ENCODE results near the gene PHYHIPL.

The PHYHIPL gene

DNA sequence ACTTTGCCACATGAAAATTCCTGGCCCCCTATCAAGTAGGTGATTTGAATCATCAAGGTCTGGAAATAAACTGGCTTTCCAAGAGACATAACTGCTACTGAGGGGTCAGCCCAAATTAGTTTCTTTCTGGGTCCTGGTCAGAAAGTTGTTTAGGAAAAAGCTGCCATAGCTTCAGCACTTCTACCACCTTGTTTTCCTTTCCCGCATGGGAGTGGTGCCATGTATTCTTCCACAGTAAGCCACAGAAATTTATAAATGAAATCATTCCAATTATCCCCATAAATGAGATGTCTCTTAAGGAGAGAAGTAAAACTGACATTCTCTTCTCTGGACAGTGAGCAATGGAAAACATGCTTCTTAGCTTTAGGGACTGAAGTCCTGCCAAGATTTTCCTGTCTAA, 80.8 kb downstream of the PHYHIPL start:
- no peak for DNase-seq (ENCODE audit: low read depth)

DNA sequence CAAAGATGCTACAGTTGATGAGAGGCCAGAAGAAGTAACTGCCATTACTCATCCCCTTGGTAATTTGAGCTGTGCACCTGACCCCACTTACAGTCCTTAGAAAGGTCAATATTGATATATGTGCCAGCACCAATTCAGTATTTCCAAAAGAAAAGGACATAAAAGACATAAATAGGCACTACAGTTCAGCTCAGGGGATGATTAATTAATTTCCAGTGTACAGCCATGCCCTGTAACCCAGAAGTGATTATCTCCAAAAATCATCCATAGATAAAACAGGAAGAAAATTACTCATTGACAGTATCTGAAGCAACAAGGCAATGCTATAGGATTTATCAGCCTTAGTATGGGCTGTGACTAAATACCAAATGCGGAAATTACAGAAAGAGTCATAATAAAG, 82.4 kb downstream of the PHYHIPL start:
- no peak for DNase-seq (ENCODE audit: low read depth)

GRCh38 chr10:59265141-59265540, 88.7 kb downstream of the PHYHIPL start:
- DNase-seq (ENCODE audit: low read depth), result no peak

- DNase-seq (ENCODE audit: low read depth), result no peak
Measured at GRCh38 chr10:59266321-59266720, 89.9 kb downstream of the PHYHIPL start.

- DNase-seq (ENCODE audit: low read depth), result no peak
Measured at GRCh38 chr10:59268460-59268859, 92.0 kb downstream of the PHYHIPL start.

DNA sequence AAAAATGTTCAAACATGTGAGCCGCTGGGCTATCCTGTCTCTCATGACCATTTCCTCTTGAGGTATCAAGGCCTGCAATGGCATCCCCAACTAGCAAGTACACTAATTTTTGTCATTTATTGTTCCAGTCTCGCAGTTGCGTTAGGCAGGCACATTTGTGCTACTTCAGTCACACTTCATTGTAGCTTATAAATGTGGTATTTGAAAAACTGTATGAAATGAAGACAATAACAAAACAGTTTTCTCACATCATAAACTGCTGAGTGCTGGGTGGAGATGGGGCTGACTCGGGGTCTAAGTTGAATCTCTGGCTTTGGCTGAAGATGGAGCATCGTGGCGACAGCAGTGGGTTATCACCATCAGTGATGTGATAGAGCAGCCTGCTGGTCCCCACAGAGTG, 93.2 kb downstream of the PHYHIPL start:
- no peak for DNase-seq (ENCODE audit: low read depth)

- DNase-seq (ENCODE audit: low read depth), result no peak
Measured at GRCh38 chr10:59270492-59270891, 94.0 kb downstream of the PHYHIPL start.

DNA sequence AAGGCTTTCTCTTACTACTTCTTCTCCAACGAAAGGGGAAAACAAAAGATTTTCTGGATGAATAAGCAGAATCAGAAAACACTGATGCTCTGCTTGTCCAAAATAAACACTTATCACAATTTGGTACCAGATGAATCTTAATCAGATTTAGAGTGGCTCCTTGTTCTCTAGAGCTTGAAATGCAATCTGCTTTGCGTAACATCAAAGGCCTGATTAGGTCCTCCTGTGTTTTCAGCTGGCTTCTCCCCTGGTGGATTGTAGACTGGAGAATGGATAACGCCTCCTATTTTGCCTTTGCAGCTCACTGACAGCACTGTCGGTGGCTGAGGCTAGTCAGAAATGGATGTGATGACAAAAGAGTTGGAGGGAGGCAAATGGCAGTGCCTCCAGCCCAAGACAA, 94.7 kb downstream of the PHYHIPL start:
- no peak for DNase-seq (ENCODE audit: low read depth)

- DNase-seq (ENCODE audit: low read depth), result no peak
Measured at GRCh38 chr10:59272061-59272460, 95.6 kb downstream of the PHYHIPL start.

DNA sequence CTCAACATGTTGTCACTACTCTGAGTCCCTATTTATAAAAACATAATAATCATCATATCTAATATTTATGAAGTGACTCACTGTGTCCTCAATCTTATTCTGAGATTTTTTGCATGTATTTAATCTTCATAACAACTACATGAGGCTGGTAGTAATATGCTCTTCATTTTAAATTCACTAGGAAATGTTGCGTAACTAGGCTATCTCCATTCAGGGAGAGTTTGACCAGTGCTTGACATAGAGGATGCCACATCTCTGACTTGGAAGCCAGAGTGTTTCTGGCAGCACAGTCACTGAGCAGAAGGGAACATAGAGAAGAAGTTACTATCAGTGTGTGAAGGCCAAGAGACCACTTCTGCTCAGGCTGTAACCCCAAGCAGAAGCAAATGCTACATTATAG, 97.0 kb downstream of the PHYHIPL start:
- DNase-seq (ENCODE audit: low read depth), result no peak

DNA sequence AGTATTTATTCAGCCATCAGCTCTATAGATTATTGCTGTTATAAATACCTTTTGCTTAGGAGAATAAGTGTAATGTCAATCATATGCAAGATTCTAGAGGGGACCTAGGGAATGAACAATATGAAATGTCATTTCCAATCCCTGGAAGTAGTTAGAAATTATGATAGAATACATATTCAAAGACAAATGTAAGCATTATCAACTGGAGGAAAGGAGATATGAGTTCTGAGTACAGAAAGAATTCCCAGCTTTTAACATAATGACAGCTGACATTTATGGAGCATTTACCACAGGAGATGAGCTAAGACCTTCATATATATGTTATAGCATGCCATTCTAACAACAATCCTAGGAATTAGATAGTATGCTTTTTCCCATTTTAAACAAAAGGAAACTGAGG, 99.7 kb downstream of the PHYHIPL start:
- no peak for DNase-seq (ENCODE audit: low read depth)

GRCh38 chr10:59276919-59277318, 100.5 kb downstream of the PHYHIPL start:
- no peak for DNase-seq (ENCODE audit: low read depth)

DNA sequence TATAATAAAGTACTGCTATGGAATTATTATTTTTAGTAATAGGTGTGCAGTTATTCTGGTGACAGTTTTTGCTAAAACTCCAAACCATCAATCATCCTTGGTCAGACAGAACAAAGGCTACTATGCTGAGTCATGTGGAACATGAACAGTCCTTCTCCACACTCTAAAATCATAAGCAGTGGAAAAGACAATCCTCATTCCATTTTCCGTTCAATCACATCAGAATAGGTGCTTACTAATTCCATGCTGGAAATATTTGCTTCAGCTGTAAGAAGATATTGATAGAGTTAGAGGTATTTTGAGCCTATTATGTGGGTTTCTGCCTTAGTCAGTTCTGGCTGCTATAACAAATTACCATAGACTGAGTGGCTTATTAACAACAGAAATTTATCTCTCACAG, 103.0 kb downstream of the PHYHIPL start:
- DNase-seq (ENCODE audit: low read depth), result no peak

- DNase-seq (ENCODE audit: low read depth), result no peak
Measured at GRCh38 chr10:59279991-59280505, 103.6 kb downstream of the PHYHIPL start.

DNA sequence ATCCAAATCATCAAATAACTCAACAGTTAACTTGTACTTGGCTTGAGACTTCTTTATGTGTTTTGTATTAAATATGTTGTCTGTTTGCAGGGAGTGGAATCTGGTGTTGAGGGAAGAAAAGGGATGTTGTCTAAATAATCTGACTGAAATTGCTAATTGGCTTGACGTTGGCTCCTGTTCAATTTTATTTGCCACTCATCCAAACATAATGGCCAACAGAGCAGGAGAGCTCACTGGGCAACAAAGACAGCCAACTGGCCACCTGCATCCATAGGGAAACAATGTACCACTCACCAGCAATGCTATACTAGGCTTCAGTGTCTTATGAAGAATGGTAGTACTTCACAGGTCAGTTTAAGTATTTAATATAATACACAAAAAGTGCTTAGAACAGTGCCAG, 105.4 kb downstream of the PHYHIPL start:
- DNase-seq (ENCODE audit: low read depth), result no peak

DNA sequence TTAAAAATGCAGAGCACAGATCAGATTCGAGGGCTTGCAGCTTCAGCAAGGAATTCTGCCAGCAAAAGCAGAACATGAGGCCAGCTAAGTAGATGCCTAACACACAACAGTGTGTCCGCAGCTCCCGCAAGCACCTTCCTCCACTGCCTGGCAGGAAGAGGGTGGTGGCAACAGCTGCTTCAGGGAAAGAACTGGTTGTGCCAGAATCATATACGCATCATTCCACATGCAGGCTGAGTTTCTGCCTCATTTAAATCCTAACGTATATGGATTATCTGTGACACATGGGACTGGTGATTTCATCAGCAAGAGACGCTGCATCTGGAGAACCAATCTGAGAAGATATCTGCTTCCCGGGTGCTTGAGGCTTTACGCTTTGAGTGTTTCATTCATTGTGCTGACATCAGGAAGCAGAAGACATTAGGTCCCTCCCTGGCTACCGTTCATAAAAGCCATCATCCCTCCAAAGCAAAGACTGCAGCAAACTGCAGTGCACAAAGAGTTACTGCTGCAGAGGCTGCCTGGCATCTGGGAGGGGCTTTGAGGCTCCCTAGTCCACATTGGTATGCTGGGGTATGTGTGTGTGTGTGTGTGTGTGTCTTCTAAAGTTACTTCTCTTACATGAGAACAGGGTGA, 107.1 kb downstream of the PHYHIPL start:
- no peak for DNase-seq (ENCODE audit: low read depth)

- no peak for DNase-seq (ENCODE audit: low read depth)
Measured at GRCh38 chr10:59284118-59284975, 107.9 kb downstream of the PHYHIPL start.

DNA sequence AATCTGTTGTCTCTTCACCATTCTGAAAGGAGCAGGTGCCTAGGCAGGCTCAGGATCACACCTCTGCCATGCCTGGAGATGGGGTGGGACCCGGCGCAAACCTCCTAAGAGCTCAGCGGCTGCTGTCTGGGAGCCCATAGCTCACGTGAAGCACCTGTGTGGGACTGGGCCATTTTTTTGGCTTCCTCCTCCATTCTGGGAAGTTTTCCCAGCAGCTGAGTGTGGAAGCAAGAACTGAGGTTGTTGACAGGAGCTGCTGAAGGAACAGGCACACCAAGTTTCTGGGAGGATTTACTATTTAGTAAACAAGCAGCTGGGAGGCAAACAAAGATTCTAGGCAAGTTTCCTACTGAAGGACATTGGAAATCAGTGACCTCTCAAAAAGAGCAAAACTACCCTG, 108.6 kb downstream of the PHYHIPL start:
- DNase-seq (ENCODE audit: low read depth), result no peak

DNA sequence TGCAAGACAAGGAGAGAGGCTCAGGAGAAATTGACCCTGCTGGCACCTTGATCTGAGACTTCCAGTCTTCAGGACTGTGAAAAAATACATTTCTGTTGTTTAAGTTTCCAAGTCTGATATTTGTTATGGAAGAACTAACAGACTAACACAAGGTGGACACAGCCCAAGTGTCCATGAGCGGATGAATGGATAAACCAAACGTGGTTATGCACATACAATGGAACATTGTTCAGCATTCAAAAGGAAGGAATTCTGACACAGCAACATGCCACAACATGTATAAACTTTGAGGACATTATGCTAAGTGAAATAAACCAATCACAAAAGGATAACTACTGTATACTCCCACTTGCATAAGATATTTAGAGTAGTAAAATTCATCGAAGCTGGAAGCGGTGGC, 109.4 kb downstream of the PHYHIPL start:
- no peak for DNase-seq (ENCODE audit: low read depth)

GRCh38 chr10:59287587-59288255, 111.3 kb downstream of the PHYHIPL start:
- no peak for DNase-seq (ENCODE audit: low read depth)

- no peak for DNase-seq (ENCODE audit: low read depth)
Measured at GRCh38 chr10:59289853-59290252, 113.4 kb downstream of the PHYHIPL start.

DNA sequence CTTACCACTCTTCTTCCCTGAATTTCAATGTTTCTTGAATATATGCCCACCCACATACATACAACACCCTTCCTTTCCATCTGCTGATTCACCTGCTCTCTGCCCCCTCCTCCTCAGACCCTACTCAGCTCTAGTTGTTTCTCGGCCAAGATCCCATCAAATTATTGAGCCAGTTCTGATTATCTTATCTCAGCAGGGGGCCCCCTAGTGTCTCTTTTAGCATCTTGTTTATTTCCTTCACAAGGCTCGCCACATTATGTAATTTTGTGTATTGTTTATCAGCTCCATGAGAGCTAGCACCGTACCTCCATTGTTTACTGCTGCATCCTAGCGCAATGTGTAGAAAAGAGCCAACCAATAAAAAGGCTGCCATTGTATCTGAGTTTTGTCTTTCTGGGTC, 114.0 kb downstream of the PHYHIPL start:
- DNase-seq (ENCODE audit: low read depth), result no peak
